ENCODE data around the gene HOXB6. TPM values are rescaled to one million over a fixed set of nuclear protein-coding genes. Genes with fewer than 3 reads are reported as not detected.

The HOXB6 gene
- polyA plus RNA-seq, 3 donors = not detected

DNA sequence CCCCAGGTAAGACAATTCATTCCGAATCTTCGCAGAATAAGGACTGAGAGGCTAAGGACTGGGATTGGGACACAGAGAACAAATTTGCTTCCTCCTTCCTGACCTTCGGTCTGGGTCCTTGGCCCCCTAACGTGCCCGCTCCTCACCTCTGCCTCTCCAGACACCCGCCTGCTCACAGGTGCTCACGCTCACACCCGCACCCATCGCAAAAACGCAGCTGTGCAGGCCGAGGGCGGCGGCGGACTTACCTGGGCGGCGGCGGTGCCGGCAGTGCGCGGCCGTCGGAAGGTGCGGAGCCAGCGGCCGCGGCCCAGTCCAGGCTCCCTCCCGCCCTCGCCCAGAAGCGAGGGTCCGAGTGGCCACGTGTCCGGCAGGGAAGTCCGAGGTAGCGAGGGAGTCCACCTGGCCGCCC lies 28.5 kb upstream of the HOXB6 start:
- Mint-ChIP-seq H3K27ac (no peak overlapping the region), H3K27me3 (ENCODE audit: low read depth in 3 of 3) (peaks cover 92 to 99% (median 98%) of the 10 kb centered on the region in 3 donors), H3K9me3 (peaks cover 0 to 20% (median 11%) of the 10 kb centered on the region in 7 donors), H3K36me3 (peaks cover 0 to 4% of the 10 kb centered on the region in 2 donors), H3K4me3 (peak overlapping the region in 1 of 2 donors; percentile 76), H3K4me1 (peaks cover 4% of the 10 kb centered on the region)
- DNase-seq = no peak
- Histone ChIP-seq H2AFZ (ENCODE audit: insufficient read depth, low read depth, low read length, poor library complexity, severe bottlenecking) (no peak overlapping the region), H4K20me1 (ENCODE audit: insufficient read depth, low read length) (no peaks in the 10 kb centered on the region), H3K36me3 (replicated peaks in 1 of 2; ENCODE audit: control insufficient read depth in 1 of 2, insufficient read depth in 2 of 2, low read length in 2 of 2) (no peaks in the 10 kb centered on the region), H3K27ac (ENCODE audit: low read depth in 1 of 2, low read length in 2 of 2) (no peak overlapping the region), H3K4me1 (ENCODE audit: control insufficient read depth in 1 of 2, insufficient read depth in 2 of 2, low read length in 2 of 2) (no peaks in the 10 kb centered on the region), H3K9ac (ENCODE audit: insufficient read depth, low read length, poor library complexity, severe bottlenecking) (no peak overlapping the region), H3K4me3 (replicated peaks in 1 of 3; ENCODE audit: low read depth in 2 of 3, low read length in 3 of 3) (no peak overlapping the region), H3K4me2 (replicated peaks; ENCODE audit: extremely low read depth, low read length, poor library complexity, severe bottlenecking) (no peak overlapping the region), H3K79me2 (ENCODE audit: insufficient read depth, low read length) (no peaks in the 10 kb centered on the region), H3K27me3 (ENCODE audit: control insufficient read depth in 2 of 2, insufficient read depth in 2 of 2, low read length in 2 of 2) (peaks cover 71 to 100% of the 10 kb centered on the region in 2 donors), H3K9me3 (replicated peaks in 1 of 2; ENCODE audit: control insufficient read depth in 1 of 2, insufficient read depth in 1 of 2, low read length in 2 of 2) (peaks cover 0 to 13% of the 10 kb centered on the region in 2 donors)
- 68% methylated on average over 34 of the region's 35 CpGs for WGBS (ENCODE audit: insufficient coverage)
- intact Hi-C loops (cut with micrococcal nuclease) = no loop called here
- TF ChIP-seq, protein P1, sequence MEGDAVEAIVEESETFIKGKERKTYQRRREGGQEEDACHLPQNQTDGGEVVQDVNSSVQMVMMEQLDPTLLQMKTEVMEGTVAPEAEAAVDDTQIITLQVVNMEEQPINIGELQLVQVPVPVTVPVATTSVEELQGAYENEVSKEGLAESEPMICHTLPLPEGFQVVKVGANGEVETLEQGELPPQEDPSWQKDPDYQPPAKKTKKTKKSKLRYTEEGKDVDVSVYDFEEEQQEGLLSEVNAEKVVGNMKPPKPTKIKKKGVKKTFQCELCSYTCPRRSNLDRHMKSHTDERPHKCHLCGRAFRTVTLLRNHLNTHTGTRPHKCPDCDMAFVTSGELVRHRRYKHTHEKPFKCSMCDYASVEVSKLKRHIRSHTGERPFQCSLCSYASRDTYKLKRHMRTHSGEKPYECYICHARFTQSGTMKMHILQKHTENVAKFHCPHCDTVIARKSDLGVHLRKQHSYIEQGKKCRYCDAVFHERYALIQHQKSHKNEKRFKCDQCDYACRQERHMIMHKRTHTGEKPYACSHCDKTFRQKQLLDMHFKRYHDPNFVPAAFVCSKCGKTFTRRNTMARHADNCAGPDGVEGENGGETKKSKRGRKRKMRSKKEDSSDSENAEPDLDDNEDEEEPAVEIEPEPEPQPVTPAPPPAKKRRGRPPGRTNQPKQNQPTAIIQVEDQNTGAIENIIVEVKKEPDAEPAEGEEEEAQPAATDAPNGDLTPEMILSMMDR (IDR thresholded peaks at IDR 0.05) = no peak

DNA sequence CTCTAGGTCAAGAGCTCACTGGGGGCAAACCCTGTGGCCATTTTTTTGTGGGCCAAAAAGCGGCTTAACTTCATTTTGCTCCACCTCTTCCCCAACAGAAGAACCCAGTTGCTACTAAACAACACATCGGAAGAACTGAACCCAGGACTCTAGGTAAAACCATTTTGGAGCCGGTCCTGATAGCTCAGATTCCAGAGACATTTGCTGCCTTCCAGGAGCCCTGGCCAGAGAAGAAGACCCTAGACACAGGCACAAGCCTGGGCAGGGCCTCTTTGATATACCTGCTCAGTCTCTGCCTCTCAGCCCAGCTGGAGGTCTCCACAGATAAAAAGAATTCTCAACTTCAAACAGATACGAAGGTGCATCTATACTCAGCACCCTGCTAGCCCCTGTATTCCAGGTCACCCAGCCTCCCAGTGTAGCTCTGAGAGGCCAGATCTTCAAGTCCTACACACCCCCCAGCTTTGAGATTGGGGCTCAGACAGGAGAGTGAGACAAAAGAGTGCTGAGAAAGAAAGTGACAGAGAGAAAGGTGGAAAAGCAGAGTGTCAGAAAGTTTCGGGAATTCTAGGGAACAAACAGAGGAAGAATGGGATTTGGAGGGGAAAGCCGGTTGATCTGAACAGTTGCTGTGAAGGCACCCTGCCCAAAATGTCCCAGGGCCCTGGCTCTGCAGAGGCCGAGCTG lies 27.9 kb upstream of the HOXB6 start:
- peak overlapping the region in 1 of 2 donors; percentile 76 for H3K4me3 Mint-ChIP-seq
- Histone ChIP-seq H3K36me3 (replicated peaks in 1 of 2; ENCODE audit: control insufficient read depth in 1 of 2, insufficient read depth in 2 of 2, low read length in 2 of 2) (no peaks in the 10 kb centered on the region), H3K4me3 (replicated peaks in 1 of 3; ENCODE audit: low read depth in 2 of 3, low read length in 3 of 3) (no peak overlapping the region), H3K27ac (ENCODE audit: low read depth in 1 of 2, low read length in 2 of 2) (no peak overlapping the region), H2AFZ (ENCODE audit: insufficient read depth, low read depth, low read length, poor library complexity, severe bottlenecking) (no peak overlapping the region), H3K79me2 (ENCODE audit: insufficient read depth, low read length) (no peaks in the 10 kb centered on the region), H3K27me3 (ENCODE audit: control insufficient read depth in 2 of 2, insufficient read depth in 2 of 2, low read length in 2 of 2) (peaks cover 68 to 100% of the 10 kb centered on the region in 2 donors), H3K9me3 (replicated peaks in 1 of 2; ENCODE audit: control insufficient read depth in 1 of 2, insufficient read depth in 1 of 2, low read length in 2 of 2) (peaks cover 0 to 13% of the 10 kb centered on the region in 2 donors), H3K9ac (ENCODE audit: insufficient read depth, low read length, poor library complexity, severe bottlenecking) (no peak overlapping the region), H4K20me1 (ENCODE audit: insufficient read depth, low read length) (no peaks in the 10 kb centered on the region), H3K4me1 (ENCODE audit: control insufficient read depth in 1 of 2, insufficient read depth in 2 of 2, low read length in 2 of 2) (no peaks in the 10 kb centered on the region), H3K4me2 (replicated peaks; ENCODE audit: extremely low read depth, low read length, poor library complexity, severe bottlenecking) (no peak overlapping the region)
- 92% methylated on average over 5 of the region's 7 CpGs for WGBS (ENCODE audit: insufficient coverage)
- no peak for DNase-seq
- H3K27me3 Mint-ChIP-seq (ENCODE audit: low read depth in 3 of 3) = peaks cover 92 to 99% (median 99%) of the 10 kb centered on the region in 3 donors
- no peak overlapping the region for H3K27ac Mint-ChIP-seq
- peaks cover 4% of the 10 kb centered on the region for H3K4me1 Mint-ChIP-seq
- peaks cover 0 to 20% (median 11%) of the 10 kb centered on the region in 7 donors for H3K9me3 Mint-ChIP-seq
- TF ChIP-seq, protein P1 (IDR thresholded peaks at IDR 0.05) = no peak
- peaks cover 0 to 4% of the 10 kb centered on the region in 2 donors for H3K36me3 Mint-ChIP-seq
- intact Hi-C loops (cut with micrococcal nuclease) = no loop called here

All from CD14-positive monocyte (primary cell).